OCI-LY1 (cell line): Measurements from ENCODE around the gene NCAPD3.

ENCODE experiments used
- EZH2 ChIP-seq: fragments of 200-600 bp; sonication (generic), shearing (Covaris generic); IDR thresholded peaks from 2 replicates; pipeline ENCODE4 v1.8.0; 2017; ENCODE audit warnings: borderline replicate concordance, mixed run types, mild to moderate bottlenecking, antibody characterized with exemption, low read length, moderate library complexity, mixed read lengths
- TF ChIP-seq, protein P1 (sequence below): fragments of 200-600 bp; sonication (generic), shearing (Covaris generic); IDR thresholded peaks from 2 replicates; pipeline ENCODE4 v1.5.1; 2017; ENCODE audit warnings: mild to moderate bottlenecking, antibody characterized with exemption, low read length, moderate library complexity, mixed read lengths

GRCh38 chr11:134260503-134260902 lies 36.7 kb upstream of the NCAPD3 start:
- TF ChIP-seq, protein P1, sequence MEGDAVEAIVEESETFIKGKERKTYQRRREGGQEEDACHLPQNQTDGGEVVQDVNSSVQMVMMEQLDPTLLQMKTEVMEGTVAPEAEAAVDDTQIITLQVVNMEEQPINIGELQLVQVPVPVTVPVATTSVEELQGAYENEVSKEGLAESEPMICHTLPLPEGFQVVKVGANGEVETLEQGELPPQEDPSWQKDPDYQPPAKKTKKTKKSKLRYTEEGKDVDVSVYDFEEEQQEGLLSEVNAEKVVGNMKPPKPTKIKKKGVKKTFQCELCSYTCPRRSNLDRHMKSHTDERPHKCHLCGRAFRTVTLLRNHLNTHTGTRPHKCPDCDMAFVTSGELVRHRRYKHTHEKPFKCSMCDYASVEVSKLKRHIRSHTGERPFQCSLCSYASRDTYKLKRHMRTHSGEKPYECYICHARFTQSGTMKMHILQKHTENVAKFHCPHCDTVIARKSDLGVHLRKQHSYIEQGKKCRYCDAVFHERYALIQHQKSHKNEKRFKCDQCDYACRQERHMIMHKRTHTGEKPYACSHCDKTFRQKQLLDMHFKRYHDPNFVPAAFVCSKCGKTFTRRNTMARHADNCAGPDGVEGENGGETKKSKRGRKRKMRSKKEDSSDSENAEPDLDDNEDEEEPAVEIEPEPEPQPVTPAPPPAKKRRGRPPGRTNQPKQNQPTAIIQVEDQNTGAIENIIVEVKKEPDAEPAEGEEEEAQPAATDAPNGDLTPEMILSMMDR: no peak
- no peak for TF ChIP-seq EZH2
